C4-2B (cell line): ENCODE measurements around the gene IGFALS.

Experiments used
- ZFX ChIP-seq: fragments of 450-650 bp; IDR thresholded peaks from 2 replicates; pipeline ENCODE4 v1.6.1; 2017
- TF ChIP-seq, protein P1 (sequence below): fragments of 450-650 bp; conservative IDR thresholded peaks from 2 replicates; pipeline ENCODE4 v1.5.1; 2017; ENCODE audit warnings: mild to moderate bottlenecking

DNA sequence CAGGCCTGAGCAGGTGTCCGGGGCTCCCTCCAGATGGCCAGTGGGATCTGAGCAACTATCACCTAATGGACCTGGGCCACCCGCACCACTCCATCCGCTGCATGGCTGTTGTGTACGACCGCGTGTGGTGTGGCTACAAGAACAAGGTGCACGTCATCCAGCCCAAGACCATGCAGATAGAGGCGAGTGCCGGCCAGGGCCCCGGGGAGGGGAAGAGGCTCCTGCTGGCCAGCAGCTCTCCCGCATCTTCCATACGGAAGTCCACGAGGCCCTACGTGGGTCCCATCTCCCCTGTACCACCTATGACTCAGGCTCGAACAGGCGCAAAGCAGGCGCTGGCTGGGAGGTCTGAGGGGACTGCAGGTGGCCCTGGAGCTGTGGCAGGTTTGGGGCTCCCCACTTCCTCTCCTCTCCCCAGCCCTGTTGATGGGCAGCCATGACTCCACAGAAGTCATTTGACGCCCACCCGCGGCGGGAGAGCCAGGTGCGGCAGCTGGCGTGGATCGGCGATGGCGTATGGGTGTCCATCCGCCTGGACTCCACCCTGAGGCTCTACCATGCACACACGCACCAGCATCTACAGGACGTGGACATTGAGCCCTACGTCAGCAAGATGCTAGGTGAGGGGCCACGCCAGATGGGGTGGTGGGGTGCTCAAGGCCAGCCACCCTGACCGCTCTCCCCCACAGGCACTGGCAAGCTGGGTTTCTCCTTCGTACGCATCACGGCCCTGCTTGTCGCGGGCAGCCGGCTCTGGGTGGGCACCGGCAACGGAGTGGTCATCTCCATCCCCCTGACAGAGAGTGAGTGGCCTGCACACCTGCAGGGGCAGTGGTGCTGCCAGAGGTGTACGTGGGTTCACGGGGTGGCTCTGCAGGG is 26.1 kb downstream of the IGFALS start:
- TF ChIP-seq, protein P1, sequence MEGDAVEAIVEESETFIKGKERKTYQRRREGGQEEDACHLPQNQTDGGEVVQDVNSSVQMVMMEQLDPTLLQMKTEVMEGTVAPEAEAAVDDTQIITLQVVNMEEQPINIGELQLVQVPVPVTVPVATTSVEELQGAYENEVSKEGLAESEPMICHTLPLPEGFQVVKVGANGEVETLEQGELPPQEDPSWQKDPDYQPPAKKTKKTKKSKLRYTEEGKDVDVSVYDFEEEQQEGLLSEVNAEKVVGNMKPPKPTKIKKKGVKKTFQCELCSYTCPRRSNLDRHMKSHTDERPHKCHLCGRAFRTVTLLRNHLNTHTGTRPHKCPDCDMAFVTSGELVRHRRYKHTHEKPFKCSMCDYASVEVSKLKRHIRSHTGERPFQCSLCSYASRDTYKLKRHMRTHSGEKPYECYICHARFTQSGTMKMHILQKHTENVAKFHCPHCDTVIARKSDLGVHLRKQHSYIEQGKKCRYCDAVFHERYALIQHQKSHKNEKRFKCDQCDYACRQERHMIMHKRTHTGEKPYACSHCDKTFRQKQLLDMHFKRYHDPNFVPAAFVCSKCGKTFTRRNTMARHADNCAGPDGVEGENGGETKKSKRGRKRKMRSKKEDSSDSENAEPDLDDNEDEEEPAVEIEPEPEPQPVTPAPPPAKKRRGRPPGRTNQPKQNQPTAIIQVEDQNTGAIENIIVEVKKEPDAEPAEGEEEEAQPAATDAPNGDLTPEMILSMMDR: no peak
- TF ChIP-seq ZFX: no peak
